WTC11 (cell line): ENCODE results near the gene PLAAT3.
"Not testable (repeated sequence)": the region's sequence is repeated elsewhere in the genome, so short reads cannot be mapped to it uniquely, and the experiment has no call there.

Source experiments
- MYBL2 ChIP-seq: sonication (generic); formaldehyde crosslinking; IDR thresholded peaks from 2 replicates; pipeline ENCODE4 v1.8.1; 2023; ENCODE audit warnings: mild to moderate bottlenecking, moderate library complexity, missing genetic modification reagents
- NR2C2 ChIP-seq: sonication (generic); formaldehyde crosslinking; IDR thresholded peaks from 2 replicates; pipeline ENCODE4 v1.8.0; 2022; ENCODE audit warnings: mild to moderate bottlenecking, missing genetic modification reagents
- NR3C1 ChIP-seq: sonication (generic); formaldehyde crosslinking; conservative IDR thresholded peaks from 2 replicates; pipeline ENCODE4 v1.8.1; 2023; ENCODE audit warnings: low read depth, mild to moderate bottlenecking, missing genetic modification reagents
- RELA ChIP-seq: sonication (generic); formaldehyde crosslinking; IDR thresholded peaks from 2 replicates; pipeline ENCODE4 v1.8.1; 2022; ENCODE audit warnings: missing genetic modification reagents, mild to moderate bottlenecking, borderline replicate concordance
- TP53 ChIP-seq: sonication (generic); formaldehyde crosslinking; IDR thresholded peaks from 2 replicates; pipeline ENCODE4 v1.8.1; 2023; ENCODE audit warnings: mild to moderate bottlenecking, missing genetic modification reagents
- TF ChIP-seq, protein P1 (sequence below): fragments of 200-600 bp; IDR thresholded peaks from 2 replicates; pipeline ENCODE4 v1.8.0; 2022; ENCODE audit warnings: antibody characterized with exemption
- TF ChIP-seq, protein P2 (sequence below): sonication (generic); formaldehyde crosslinking; IDR thresholded peaks from 2 replicates; pipeline ENCODE4 v1.8.0; 2022; ENCODE audit warnings: mild to moderate bottlenecking, missing genetic modification reagents
- TF ChIP-seq, protein P3 (sequence below): sonication (generic); formaldehyde crosslinking; IDR thresholded peaks from 2 replicates; pipeline ENCODE4 v1.8.0; 2023; ENCODE audit warnings: mild to moderate bottlenecking, missing genetic modification reagents
- TF ChIP-seq, protein P4 (sequence below): sonication (generic); formaldehyde crosslinking; IDR thresholded peaks from 2 replicates; pipeline ENCODE4 v1.8.0; 2022; ENCODE audit warnings: mild to moderate bottlenecking, missing genetic modification reagents

DNA sequence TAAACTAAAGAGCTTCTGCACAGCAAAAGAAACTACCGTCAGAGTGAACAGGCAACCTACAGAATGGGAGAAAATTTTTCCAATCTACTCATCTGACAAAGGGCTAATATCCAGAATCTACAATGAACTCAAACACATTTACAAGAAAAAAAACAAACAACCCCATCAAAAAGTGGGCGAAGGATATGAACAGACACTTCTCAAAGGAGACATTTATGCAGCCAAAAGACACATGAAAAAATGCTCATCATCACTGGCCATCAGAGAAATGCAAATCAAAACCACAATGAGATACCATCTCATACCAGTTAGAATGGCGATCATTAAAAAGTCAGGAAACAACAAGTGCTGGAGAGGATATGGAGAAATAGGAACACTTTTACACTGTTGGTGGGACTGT lies 35.4 kb downstream of the PLAAT3 start:
- TF ChIP-seq, protein P1, sequence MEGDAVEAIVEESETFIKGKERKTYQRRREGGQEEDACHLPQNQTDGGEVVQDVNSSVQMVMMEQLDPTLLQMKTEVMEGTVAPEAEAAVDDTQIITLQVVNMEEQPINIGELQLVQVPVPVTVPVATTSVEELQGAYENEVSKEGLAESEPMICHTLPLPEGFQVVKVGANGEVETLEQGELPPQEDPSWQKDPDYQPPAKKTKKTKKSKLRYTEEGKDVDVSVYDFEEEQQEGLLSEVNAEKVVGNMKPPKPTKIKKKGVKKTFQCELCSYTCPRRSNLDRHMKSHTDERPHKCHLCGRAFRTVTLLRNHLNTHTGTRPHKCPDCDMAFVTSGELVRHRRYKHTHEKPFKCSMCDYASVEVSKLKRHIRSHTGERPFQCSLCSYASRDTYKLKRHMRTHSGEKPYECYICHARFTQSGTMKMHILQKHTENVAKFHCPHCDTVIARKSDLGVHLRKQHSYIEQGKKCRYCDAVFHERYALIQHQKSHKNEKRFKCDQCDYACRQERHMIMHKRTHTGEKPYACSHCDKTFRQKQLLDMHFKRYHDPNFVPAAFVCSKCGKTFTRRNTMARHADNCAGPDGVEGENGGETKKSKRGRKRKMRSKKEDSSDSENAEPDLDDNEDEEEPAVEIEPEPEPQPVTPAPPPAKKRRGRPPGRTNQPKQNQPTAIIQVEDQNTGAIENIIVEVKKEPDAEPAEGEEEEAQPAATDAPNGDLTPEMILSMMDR: not testable (repeated sequence)
- TF ChIP-seq NR2C2 (CRISPR knock-in tag); RELA (CRISPR knock-in tag); MYBL2; NR3C1 (CRISPR knock-in tag); TP53 (CRISPR knock-in tag): not testable (repeated sequence)
- TF ChIP-seq, protein P2, sequence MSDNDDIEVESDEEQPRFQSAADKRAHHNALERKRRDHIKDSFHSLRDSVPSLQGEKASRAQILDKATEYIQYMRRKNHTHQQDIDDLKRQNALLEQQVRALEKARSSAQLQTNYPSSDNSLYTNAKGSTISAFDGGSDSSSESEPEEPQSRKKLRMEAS: not testable (repeated sequence)
- TF ChIP-seq, protein P3, sequence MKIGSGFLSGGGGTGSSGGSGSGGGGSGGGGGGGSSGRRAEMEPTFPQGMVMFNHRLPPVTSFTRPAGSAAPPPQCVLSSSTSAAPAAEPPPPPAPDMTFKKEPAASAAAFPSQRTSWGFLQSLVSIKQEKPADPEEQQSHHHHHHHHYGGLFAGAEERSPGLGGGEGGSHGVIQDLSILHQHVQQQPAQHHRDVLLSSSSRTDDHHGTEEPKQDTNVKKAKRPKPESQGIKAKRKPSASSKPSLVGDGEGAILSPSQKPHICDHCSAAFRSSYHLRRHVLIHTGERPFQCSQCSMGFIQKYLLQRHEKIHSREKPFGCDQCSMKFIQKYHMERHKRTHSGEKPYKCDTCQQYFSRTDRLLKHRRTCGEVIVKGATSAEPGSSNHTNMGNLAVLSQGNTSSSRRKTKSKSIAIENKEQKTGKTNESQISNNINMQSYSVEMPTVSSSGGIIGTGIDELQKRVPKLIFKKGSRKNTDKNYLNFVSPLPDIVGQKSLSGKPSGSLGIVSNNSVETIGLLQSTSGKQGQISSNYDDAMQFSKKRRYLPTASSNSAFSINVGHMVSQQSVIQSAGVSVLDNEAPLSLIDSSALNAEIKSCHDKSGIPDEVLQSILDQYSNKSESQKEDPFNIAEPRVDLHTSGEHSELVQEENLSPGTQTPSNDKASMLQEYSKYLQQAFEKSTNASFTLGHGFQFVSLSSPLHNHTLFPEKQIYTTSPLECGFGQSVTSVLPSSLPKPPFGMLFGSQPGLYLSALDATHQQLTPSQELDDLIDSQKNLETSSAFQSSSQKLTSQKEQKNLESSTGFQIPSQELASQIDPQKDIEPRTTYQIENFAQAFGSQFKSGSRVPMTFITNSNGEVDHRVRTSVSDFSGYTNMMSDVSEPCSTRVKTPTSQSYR: not testable (repeated sequence)
- TF ChIP-seq, protein P4, sequence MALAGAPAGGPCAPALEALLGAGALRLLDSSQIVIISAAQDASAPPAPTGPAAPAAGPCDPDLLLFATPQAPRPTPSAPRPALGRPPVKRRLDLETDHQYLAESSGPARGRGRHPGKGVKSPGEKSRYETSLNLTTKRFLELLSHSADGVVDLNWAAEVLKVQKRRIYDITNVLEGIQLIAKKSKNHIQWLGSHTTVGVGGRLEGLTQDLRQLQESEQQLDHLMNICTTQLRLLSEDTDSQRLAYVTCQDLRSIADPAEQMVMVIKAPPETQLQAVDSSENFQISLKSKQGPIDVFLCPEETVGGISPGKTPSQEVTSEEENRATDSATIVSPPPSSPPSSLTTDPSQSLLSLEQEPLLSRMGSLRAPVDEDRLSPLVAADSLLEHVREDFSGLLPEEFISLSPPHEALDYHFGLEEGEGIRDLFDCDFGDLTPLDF (CRISPR knock-in tag): not testable (repeated sequence)
